Measurements from ENCODE around the gene ZHX3. TPM values are rescaled to one million over a fixed set of nuclear protein-coding genes. Genes with fewer than 3 reads are reported as not detected.

ZHX3 gene
- total and polyA plus RNA-seq, 2 experiments from 2014 or later, result 5.8 to 10.3 TPM

GRCh38 chr20:41260734-41261220 is 56.8 kb downstream of the ZHX3 start:
- TF ChIP-seq CTCF (IDR thresholded peaks at IDR 0.05; ENCODE audit: low read depth, low read length), result no peak
- Histone ChIP-seq H3K4me3 (no peak overlapping the region), H3K9me3 (ENCODE audit: low read depth) (no peaks in the 10 kb centered on the region), H3K27ac (no peak overlapping the region), H3K36me3 (no peaks in the 10 kb centered on the region), H3K4me1 (ENCODE audit: low read depth) (peaks cover 8% of the 10 kb centered on the region), H3K27me3 (no peaks in the 10 kb centered on the region)
- no peak for DNase-seq (ENCODE audit: low read depth in 1 of 2, low spot score in 1 of 2)

GRCh38 chr20:41259309-41259708 is 58.2 kb downstream of the ZHX3 start:
- no peak for TF ChIP-seq CTCF (IDR thresholded peaks at IDR 0.05; ENCODE audit: low read depth, low read length)
- H3K4me3 ChIP-seq, result no peak overlapping the region
- no peak overlapping the region for H3K27ac ChIP-seq
- H3K4me1 ChIP-seq (ENCODE audit: low read depth), result peaks cover 8% of the 10 kb centered on the region
- no peaks in the 10 kb centered on the region for H3K36me3 ChIP-seq
- no peaks in the 10 kb centered on the region for H3K27me3 ChIP-seq
- H3K9me3 ChIP-seq (ENCODE audit: low read depth), result no peaks in the 10 kb centered on the region
- DNase-seq (ENCODE audit: low read depth in 1 of 2, low spot score in 1 of 2), result no peak

GRCh38 chr20:41258474-41258873 is 59.1 kb downstream of the ZHX3 start:
- Histone ChIP-seq H3K4me1 (ENCODE audit: low read depth) (peaks cover 8% of the 10 kb centered on the region), H3K27ac (no peak overlapping the region), H3K4me3 (no peak overlapping the region), H3K36me3 (no peaks in the 10 kb centered on the region), H3K9me3 (ENCODE audit: low read depth) (no peaks in the 10 kb centered on the region), H3K27me3 (no peaks in the 10 kb centered on the region)
- no peak for DNase-seq (ENCODE audit: low read depth in 1 of 2, low spot score in 1 of 2)
- no peak for TF ChIP-seq CTCF (IDR thresholded peaks at IDR 0.05; ENCODE audit: low read depth, low read length)

- Histone ChIP-seq H3K27me3 (no peaks in the 10 kb centered on the region), H3K4me3 (no peak overlapping the region), H3K36me3 (no peaks in the 10 kb centered on the region), H3K27ac (no peak overlapping the region), H3K9me3 (ENCODE audit: low read depth) (no peaks in the 10 kb centered on the region), H3K4me1 (ENCODE audit: low read depth) (peaks cover under 1% of the 10 kb centered on the region)
- TF ChIP-seq CTCF (IDR thresholded peaks at IDR 0.05; ENCODE audit: low read depth, low read length), result no peak
- DNase-seq (ENCODE audit: low read depth in 1 of 2, low spot score in 1 of 2), result no peak
Observed at GRCh38 chr20:41256516-41256915, 61.0 kb downstream of the ZHX3 start.

GRCh38 chr20:41255655-41256054 is 61.9 kb downstream of the ZHX3 start:
- DNase-seq (ENCODE audit: low read depth in 1 of 2, low spot score in 1 of 2), result no peak
- no peaks in the 10 kb centered on the region for H3K9me3 ChIP-seq (ENCODE audit: low read depth)
- H3K27ac ChIP-seq, result no peak overlapping the region
- no peaks in the 10 kb centered on the region for H3K27me3 ChIP-seq
- H3K4me1 ChIP-seq (ENCODE audit: low read depth), result no peaks in the 10 kb centered on the region
- H3K36me3 ChIP-seq, result no peaks in the 10 kb centered on the region
- H3K4me3 ChIP-seq, result no peak overlapping the region
- TF ChIP-seq CTCF (IDR thresholded peaks at IDR 0.05; ENCODE audit: low read depth, low read length), result no peak

All from cardiac muscle cell (in vitro differentiated cells and primary cell).